Measurements from ENCODE around the gene MRPS33.
"Not testable (repeated sequence)": the region's sequence is repeated elsewhere in the genome, so short reads cannot be mapped to it uniquely, and the experiment has no call there.

MRPS33 gene

GRCh38 chr7:141014524-141015395, at the start of gene MRPS33:
MRPS33 (minus strand) TSS chr7:141014952; CDS start chr7:141010633, 4,319 bp downstream.
- DNase-seq (ENCODE audit: low spot score) = peak; percentile 97

DNA sequence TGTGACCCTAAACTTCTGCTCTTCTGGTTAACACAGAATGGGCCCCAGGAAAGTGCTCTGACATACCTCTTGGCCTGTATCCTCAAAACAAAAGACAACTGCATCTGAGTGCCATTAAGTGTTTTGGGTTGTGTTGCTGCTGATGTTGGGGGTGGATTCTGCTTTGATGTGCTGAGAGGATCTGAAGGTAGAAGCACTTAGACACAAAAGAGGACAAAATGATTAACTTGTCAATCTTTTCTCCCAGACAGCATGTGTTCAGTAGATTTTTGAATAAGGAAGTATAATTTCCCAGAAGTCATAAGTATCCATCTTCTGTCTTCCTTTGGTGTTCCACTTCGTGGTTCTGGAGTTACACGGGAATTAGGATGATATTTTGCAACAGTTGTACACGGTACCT, 43.0 kb upstream of the MRPS33 start:
- no peak for DNase-seq (ENCODE audit: low spot score)

DNA sequence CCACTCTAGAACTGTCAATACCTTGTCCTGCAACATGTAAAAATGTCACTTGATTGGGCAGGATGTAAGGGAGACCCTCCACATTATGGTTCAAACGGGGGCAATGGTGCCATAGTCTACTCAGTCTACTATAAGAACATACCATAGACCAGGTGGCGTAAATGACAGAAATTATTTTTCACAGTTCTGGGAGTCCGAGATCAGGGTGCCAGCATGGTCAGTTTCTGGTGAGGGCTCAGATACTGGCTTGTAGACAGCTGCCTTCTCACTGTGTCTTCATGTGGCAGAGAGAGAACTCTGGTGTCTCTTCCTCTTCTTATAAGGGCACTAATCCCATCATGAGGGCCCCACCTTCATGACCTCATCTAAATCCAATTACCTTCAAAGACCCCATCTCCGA, 40.4 kb upstream of the MRPS33 start:
- DNase-seq (ENCODE audit: low spot score) = no peak

DNA sequence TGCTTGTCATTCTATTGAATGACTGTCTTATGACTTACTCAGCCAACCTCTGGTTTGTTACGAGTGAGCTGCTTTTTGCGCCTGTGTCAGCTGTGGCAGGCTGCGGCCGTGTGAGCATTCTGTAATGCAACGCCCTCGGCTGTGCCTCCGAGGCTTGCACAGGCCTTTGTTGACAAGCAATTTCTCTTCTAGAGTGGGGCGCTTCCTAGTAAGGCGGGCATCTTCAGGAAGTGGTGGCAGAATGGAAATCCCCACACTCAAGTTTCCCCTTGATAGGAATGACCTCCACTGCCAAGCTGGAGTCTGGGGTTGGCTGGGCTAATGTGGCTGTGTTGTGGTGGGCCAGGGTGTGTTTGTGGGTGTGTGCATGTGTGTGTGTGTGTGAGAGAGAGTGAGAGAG, 38.9 kb upstream of the MRPS33 start:
- DNase-seq (ENCODE audit: low spot score) = peak; percentile 93

GRCh38 chr7:141045842-141046620, 31.3 kb upstream of the MRPS33 start:
- DNase-seq (ENCODE audit: low spot score) = peak; percentile 98

DNA sequence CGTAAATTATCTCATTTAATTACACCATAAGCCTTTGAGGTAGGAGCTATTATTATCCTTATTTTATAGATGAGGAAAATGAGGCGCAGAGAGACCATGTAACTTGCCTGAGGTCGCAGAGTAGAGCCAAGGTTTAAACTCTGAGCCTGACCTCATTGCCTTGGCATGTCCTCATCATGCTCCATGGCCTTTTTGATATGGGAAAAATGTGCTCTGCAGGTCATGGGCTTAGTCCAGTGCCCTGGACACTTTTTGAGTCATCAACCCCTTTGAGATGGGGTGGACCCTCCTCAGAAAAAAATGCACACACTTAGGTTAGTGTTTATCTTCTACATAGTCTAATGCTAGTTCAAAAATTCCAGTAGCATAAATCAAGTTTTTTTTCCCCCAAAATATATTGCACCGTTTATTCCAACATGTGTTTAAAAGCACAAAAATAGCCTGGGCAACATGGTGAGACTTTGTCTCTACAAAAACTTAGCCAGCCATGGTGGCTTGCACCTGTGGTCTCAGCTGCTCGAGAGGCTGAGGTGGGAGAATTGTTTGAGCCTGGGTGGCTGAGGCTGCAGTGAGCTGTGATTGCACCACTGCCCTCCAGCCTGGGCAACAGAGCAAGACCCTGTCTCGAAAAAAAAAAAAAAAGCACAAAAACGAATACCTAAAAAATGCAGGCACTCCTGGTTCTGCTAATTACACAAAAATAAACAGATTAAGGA, 30.5 kb upstream of the MRPS33 start:
- DNase-seq (ENCODE audit: low spot score) = peak; percentile 99

DNA sequence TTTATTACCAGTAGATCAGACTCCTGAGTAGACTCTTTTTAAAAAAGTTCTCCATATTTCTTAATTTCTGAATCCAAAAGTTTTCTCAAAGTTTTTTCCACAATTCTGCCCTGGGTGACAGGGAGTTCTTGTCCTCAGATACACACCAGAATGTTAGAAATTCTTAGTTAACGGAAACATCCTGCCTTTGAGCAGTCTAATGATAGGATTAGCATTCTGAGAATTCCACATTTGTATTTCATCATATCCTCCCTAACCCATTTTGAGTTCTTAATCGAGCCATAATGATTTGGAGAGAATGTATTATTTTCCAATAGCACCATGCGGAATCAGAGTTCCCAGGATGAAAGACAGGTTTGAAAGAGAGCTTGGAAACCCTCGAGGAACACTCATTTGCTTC, 28.9 kb upstream of the MRPS33 start:
- peak; percentile 32 for DNase-seq (ENCODE audit: low spot score)

GRCh38 chr7:141042222-141043193, 27.8 kb upstream of the MRPS33 start:
- peak; percentile 50 for DNase-seq (ENCODE audit: low spot score)

- DNase-seq (ENCODE audit: low spot score) = peak; percentile 72
Measured at GRCh38 chr7:141039376-141039775, 24.6 kb upstream of the MRPS33 start.

GRCh38 chr7:141038100-141038499, 23.3 kb upstream of the MRPS33 start:
- not testable (repeated sequence) for DNase-seq (ENCODE audit: low spot score)

DNA sequence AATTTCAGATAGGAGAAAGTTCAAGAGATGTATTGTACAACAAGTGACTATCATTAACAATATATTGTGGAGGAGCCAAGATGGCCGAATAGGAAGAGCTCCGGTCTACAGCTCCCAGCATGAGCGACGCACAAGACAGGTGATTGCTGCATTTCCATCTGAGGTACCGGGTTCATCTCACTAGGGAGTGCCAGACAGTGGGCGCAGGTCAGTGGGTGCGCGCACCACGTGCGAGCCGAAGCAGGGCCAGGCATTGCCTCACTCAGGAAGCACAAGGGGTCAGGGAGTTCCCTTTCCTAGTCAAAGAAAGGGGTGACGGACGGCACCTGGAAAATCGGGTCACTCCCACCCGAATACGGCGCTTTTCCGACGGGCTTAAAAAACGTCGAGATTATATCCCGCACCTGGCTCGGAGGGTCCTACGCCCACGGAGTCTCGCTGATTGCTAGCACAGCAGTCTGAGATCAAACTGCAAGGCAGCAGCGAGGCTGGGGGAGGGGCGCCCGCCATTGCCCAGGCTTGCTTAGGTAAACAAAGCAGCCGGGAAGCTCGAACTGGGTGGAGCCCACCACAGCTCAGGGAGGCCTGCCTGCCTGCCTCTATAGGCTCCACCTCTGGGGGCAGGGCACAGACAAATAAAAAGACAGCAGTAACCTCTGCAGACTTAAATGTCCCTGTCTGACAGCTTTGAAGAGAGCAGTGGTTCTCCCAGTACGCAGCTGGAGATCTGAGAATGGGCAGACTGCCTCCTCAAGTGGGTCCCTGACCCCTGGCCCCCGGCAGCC, 18.0 kb upstream of the MRPS33 start:
- DNase-seq (ENCODE audit: low spot score) = not testable (repeated sequence)

- DNase-seq (ENCODE audit: low spot score) = no peak
Measured at GRCh38 chr7:141028767-141029166, 14.0 kb upstream of the MRPS33 start.

DNA sequence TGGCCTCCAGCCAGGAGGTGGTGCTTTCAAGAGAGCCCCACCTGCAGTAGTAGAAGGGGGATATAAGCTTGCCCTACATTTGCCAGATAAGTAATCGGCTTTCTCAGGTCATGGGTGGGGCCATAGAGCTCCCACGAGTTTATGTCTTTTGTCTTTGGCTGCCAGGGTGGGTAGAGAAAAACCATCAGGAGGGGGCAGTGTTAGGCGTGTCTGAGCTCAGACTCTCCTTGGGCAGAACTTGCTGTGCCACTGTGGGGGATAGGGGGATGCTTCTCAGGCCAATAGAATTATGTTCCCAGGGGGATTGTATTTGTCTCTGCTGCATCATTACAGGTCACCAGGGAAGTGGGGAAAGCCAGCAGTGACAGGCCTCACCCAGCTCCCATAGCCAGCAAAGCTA, 12.3 kb upstream of the MRPS33 start:
- DNase-seq (ENCODE audit: low spot score) = no peak

DNA sequence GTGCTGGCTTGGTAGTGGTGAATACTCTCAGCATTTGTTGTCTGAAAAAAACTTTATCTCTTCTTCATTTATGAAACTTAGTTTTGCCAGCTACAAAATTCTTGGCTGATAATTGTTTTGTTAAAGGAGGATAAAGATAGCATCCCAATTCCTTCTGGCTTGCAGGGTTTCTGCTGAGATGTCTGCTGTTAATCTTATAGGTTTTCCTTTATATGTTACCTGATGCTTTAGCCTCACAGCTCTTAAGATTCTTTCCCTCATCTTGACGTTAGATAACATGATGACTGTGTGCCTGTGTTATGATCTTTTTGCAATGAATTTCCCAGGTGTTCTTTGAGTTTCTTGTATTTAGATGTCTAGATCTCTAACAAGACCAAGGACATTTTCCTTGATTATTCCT, 9.9 kb upstream of the MRPS33 start:
- DNase-seq (ENCODE audit: low spot score) = no peak

DNA sequence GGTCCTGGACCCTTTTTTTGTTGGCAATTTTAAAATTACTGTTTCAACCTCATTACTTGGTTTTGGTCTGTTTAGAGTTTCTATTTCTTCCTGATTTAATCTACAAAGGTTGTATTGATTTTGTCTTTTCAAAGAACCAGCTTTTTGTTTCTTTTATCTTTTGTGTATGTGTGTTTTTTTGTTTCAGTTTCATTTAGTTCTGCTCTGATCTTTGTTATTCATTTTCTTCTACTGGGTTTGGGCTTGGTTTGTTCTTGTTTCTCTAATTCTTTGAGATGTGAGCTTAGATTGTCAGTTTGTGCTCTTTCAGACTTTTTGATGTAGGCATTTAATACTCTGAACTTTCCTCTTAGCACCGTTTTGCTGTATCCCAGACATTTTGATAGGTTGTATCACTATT, 8.5 kb upstream of the MRPS33 start:
- no peak for DNase-seq (ENCODE audit: low spot score)

- DNase-seq (ENCODE audit: low spot score) = no peak
Measured at GRCh38 chr7:141017555-141017954, 2.8 kb upstream of the MRPS33 start.

GRCh38 chr7:141016349-141016748, 1.6 kb upstream of the MRPS33 start:
- DNase-seq (ENCODE audit: low spot score) = no peak

GRCh38 chr7:141014125-141014523, 628 bp downstream of the MRPS33 start:
- peak; percentile 58 for DNase-seq (ENCODE audit: low spot score)

DNA sequence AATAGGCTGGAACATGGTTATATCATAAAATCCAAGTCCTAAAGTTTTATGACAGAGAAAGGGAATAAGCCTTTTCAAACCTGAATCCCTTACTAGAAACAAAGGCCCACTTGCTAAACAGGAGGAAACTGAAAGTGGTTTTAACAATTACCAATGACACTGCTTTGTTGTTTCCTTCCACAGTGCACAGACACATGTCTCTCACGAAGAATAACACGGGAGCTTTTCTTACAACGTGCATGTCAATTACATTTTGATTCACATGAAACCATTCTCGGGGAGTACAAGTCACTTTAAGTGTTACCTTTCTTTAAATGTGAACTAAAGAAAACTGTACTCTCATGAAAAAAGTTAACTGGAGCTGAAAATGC, 1.4 kb downstream of the MRPS33 start:
- DNase-seq (ENCODE audit: low spot score) = no peak

DNA sequence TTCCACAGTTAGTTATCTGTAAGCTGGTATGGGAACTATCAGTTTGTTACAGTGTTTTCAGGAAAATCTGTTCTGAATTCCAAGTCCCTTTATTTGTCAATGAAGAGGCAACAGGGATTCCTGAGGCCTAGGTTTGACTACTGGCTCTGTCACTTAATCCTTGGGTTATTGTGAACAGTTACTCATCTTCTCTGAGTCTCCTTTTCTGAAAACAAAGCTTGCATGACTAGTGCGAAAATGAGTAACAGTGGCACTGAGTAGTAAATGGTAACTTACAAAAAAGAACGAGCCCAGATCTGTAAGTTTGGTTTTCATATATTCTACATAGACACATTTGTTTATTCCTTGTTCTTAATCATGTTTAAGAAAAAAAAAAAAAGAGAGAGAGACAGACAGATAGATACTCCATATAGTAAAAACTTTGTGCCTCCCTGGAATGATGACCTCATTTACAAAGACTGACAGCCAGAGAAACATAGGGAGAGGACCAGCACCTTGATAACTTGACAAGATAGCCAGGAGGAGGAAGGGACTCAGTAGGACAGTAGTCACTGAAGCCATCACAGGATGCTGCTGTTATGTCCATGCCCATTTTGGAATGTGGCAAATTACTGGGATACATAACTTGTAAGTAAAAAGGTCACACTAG, 1.9 kb downstream of the MRPS33 start:
- peak; percentile 79 for DNase-seq (ENCODE audit: low spot score)

Data from kidney tubule cell (primary cell).